ENCODE results near the gene COL24A1.

The COL24A1 gene

DNA sequence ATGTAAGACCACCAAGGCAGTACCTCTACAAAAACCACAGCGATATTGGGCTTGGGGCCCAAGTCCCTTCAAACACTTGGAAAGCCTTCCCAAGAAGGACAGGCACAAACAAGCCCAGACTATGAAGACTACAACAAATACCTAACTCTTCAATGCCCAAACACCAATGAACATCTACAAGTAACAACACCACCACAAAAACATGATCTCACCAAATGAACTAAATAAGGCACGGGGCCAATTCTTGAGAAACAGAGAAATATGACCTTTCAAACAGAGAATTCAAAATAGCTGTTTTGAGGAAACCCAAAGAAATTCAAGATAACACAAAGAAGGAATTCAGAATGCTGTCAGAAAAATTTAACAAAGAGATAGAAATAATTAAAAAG is 86.8 kb downstream of the COL24A1 start:
- no peak for DNase-seq

DNA sequence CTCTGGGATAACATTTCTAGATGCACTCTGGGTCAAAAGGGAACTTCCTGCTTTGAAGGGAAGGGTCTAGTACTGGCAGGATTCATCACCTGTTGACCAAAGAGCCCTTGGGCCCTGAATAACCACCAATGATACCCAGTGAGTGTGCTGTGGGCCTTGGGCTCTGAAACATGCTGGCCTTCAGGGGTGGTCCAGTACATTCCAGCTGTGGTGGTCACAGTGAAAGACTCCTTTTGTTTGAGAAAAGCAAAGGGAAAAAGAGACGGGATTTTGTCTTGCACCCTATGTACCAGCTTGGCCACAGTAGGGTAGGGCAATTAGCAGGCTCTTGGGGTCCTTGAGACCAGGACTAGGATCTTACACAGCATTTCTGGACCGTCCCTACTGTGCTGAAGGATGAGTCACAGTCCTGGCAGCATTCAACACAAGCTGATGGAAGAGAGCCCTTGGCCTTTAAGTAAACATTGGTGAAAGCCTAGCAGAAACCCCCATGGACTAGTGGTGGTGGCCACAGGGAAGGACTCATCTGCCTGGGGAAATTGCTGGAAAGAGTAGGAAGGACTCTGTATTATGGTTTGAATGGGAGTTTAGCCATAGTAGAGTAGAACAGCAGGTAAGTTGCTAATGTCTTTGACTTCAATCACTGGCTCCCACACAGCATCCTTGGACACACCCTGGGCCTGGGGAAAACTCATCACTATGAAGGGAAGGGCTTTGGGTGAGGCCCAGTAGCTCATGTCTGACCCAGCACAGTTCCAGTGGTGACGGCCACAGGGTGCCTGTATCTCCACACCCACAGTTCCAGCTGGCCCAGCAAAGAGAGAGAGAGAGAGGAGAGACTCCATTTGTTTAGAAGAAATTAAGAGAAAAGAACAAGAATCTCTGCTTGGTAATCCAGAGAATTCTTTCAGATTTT is 87.5 kb downstream of the COL24A1 start:
- no peak for DNase-seq

DNA sequence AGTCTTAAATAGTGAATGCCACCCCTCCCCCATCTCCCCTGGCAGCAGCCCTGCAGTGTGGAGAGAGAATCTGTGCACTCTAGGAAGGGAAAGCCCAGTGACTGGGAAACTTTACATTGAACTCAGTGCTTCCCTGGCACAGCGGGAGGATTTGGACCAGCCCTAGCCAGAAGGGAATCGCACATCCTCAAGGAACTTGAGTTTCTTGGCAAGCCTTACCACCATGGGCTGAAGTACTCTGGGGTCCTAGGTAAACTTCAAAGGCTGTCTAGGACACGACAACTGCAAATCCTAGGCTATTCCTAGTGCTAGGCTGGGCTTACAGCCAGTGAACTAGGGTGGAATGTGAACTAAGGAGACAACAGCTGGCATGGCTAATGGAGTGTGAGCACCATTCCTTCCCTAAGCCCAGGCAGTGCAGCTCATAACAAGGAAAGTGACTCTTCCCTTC is 88.3 kb downstream of the COL24A1 start:
- DNase-seq, result no peak

DNA sequence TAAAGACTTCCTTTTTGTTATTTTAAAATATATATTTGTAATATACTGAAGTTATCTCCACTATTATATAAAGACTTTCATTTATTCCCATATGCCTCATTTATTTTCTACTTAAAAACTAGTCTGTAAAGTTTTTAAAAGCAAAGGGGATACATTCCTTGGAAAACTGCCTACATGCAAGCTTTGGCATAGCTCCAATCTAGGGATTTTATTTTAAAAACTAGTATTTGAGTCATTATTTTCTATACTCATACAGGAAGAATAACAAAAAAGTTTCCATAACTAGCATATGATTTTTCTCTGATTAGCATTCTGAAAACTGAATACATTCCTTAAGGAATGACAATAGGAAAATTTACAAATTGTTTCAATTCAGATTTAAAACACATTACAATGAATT is 88.9 kb downstream of the COL24A1 start:
- DNase-seq, result no peak

DNA sequence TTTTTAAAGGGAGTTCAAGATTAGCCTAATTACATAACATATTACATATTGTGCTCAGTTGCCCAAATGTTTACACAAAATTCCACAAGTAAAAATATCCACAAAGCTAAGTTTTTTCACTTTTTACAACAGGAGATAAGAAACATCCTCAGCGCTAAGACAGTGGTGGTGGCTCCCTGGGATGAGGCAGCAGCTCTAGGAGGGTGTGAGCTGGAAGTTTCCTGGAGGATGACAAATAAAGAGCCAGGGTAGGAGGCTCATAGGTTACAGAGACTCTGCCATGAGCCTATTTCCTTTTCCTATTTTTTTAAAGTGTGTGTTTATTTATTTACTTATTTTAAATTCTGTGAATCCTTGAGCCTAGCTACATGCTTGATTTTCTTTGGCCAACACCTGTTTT is 91.7 kb downstream of the COL24A1 start:
- no peak for DNase-seq

DNA sequence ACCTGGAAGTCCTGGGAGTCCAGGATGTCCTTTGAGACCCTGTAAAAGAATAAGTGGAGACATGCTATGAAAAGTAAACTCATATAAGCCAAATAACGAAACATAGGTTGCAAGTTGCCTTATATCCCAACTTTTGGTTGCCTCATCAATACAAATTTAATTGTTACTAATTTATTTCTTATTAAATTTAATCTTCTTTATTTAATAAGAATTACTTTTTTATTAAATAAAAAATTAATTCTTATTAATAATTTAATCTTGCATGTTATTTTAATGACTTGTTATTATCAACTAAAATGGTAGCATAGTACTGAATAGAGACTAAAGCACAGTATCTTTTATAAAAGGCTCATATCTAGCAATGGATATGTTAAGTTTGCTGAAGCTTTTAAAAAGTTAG is 92.9 kb downstream of the COL24A1 start:
- no peak for DNase-seq

DNA sequence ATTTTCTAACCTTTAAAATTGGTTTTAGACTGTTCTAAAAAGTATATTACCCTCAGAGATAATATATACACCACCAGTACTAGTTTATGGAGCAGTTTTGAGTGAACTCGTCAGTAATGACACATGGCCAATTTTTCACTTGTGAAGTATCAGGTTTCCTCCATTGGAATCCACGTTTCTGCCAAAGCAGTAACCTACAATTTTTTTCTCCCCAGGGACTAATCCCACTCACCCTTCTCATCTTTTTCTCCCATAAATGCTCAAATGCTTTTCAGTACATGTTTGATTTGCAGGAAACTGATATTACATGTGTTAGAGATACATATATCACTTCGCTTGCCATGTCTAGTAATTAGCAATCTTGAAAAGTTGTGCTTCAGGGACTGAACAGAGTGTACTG is 94.1 kb downstream of the COL24A1 start:
- no peak for DNase-seq

DNA sequence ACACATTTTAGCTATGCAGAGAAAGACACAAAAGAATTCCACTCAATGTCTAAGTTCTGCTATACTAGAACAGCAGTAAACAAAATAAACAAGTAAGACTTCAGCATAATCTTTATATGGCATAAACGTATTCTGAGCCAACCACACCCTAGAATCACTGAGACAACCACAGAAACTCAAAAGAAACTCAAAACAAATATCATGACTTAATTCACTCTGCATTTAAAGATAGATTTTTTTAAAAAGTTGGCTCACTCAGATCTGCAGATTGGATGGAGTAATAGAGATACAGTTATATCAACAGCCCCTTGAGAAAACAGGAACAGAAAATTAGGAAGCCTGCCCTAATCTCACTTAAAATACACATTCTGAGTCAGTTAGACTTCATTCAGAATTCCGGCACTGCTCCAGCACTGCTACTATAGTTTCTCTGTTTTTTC is 95.0 kb downstream of the COL24A1 start:
- DNase-seq, result no peak

DNA sequence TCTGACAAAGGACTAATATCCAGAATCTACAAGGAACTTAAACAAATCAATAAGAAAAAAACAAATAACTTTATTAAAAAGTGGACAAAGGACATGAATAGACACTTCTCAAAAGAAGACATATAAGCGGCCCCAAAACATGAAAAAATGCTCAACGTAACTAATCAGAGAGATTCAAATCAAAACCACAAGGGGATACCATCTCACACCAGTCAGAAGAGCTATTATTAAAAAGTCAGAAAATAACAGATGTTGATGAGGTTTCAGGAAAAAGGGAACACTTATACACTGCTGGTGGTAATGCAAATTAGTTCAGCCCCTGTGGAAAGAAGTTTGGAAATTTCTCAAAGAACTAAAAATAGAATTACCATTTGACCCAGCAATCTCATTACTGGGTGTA is 102.2 kb downstream of the COL24A1 start:
- DNase-seq, result no peak

DNA sequence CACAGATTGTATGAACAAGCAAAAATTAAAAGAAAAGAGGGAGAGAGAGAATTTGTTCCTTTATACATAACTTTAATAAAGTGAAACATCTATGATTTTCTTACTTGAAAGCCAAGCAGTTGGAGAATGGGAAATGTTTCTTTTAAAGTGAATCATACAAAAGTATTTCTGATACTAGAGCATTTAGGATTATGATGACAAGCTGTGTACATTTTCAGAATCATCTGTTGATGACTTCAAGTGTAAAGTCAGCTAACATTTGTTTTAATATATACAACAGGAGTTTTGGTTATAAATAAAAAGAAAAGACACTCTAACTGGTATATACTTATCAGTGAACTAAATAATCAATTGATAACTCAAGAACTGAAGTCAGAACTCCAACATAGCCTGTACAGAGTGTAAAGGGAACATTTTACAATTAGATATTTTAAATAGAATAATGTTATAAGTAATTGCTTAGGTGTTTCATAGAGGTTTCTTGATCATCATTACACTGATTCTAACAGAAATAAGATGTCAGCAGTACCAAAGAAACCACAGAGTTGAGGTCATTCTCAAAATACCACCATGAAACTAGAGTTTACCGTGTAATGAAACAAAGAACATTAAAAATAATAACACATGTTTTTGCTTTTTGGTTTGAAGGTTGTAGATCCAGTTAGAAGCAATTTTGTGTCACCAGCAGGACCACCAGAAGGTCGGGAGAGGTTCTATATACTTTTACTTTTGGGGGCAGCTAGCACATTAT is 103.4 kb downstream of the COL24A1 start:
- DNase-seq, result no peak

DNA sequence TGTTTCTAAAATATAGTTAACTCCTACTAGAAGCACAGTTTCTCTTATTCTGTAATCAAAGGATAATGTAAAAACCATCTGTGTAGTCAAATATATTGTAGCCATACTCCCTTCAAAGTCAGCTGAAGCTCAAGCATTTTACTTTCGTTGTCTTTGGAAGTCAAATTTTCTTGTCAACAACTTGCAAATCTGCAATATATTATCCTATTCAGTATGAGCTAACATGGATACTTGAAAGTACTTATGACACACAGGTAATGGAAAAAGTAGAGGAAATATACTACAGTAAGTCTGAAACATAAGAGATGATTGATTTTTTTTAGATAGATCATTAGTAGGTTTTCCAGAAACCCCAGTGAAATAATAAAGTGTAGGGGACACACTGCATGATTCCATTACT is 121.5 kb downstream of the COL24A1 start:
- no peak for DNase-seq

DNA sequence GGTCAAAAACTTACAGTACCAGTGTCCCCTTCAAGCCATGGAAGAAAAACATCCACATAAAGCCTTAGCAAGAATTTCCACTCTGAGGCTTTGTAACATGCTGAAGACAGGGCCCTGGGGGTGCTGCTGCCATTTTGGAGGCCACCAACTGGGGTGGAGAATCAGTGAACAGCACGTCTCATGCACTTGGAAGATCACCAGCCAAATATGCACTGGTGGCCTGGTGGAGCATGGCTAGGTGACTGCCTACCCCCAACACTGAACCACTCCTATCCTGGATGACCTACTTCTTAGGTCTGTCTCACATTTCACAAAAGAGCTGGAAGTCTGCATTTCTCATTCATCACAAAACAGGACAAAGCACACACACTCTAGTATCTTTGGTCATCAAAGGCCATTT is 126.4 kb downstream of the COL24A1 start:
- DNase-seq, result no peak

DNA sequence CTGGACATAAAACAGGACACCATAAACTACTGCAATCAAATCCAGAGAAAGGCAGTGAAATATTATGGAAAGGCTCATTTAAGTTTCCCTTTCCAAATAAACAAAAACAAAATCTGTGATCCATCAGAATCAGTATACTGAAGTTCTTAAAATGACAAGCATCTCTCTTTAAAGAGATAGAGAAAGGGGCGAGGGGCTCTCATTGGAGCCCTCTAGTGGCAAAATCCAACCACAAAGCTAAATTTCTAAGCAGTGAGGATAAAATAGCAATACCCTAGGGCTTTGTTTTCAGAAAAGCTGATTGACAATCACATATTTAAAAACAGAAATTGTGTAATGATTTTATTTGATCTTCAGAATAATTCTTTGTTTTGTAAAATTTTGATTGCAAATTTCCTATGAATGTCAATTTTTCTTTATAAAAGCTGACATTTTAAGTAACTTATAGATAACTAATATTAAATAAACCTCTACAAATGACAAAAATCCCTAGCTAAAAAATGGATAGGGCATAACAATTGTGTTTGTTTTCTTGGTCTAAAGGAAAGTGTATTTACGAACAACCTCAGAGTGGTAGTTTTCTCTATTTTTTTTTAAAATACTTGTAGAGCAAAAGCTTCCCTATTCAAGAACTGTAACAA is 138.2 kb downstream of the COL24A1 start:
- DNase-seq, result no peak

DNA sequence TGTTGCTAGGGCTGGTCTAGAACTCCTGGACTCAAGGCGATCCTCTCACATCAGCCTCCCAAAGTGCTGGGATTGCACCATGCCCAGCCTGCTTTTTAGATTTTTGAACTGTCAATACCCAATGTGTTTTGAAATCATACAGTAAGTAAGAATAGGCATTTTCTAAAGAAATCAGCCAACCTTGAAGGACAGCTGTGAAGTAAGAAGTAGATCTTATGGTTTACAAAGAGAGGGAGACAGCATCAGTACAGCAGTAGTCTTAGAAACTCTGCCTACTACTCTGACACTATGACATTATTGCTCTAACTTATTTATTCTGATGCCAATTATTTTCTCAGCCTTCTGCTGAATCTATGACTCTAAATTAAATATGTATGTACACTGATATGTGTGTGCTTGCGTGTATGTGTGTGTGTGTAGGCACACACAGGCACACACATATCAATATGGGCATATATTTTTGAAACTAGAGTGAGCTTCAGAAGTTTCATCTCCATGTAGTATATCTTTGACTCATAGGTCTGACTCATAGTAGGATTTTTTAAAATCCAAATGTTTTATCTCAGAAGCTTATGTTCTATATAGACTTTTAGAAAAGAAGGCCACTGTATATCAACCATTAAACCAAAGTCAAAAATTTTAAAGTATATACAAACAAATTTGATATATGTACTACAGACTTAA is 140.4 kb downstream of the COL24A1 start:
- no peak for DNase-seq

DNA sequence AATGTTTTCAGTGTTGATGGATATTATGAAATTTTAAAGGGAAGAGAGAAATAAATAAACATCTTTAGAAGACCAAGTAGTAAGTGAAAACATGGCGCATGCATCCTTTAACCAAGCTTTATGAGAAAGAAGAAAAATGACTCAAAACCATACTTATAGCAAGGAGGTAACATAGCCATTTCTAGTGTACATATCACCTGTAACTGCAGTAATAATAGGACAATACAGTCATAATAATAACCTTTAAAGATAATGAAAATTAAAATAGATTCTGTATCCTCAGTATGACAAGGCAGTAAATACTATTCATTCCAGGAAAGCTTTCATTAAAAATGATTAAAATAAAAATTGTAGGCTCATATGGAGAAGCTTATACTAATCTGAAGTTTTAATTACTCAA is 141.2 kb downstream of the COL24A1 start:
- no peak for DNase-seq

DNA sequence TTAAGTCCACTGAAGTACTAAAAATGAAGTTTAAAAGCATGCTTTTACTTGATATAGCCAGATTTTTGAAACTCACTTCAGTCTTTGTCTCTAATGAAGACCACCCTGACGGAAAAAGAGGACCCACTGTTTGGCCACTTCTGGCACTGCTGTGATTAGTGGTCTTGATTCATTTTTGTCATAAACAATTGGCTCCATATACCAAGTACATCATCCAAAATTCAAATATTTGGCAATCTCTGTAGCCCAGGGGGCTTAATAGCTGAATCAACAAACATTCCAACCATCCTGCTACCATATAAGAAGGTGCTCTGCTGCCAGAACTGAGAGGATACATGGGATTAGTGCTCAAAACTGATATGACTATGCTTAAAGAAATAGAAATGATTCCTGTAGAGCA is 156.0 kb downstream of the COL24A1 start:
- DNase-seq, result no peak

DNA sequence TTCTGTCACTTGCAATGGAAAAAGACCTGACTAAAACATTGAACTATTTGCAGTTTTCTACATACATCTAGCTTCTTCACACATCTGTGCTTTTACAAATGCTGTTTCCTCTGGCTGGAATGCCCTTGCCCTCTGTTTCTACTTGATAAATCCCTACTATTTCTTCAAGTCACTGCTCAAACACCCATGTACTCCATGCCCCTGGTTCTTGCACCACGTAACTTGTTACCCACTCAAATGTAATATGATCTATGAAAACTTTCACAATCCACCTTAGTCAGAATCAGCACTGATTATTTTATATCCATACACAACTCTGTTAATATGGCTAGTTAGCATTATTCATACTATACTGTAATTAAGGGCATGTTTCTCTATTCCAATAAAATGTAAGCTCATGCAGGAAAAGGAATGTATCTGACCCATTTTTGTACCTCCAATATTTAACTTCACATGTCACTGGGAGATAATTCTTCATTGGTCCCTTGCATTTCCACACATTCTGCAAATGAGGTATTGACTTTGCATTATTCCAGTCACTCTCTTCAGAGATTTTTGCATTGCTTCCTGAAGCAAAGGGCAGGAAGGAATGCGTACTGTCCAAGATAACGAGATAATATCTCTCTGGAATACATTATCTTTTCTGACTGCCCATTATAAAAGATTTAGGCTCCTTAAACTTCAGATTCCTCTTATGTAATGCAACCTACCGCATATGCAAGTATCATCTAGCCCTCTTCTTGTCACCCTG is 158.3 kb downstream of the COL24A1 start:
- DNase-seq, result no peak

DNA sequence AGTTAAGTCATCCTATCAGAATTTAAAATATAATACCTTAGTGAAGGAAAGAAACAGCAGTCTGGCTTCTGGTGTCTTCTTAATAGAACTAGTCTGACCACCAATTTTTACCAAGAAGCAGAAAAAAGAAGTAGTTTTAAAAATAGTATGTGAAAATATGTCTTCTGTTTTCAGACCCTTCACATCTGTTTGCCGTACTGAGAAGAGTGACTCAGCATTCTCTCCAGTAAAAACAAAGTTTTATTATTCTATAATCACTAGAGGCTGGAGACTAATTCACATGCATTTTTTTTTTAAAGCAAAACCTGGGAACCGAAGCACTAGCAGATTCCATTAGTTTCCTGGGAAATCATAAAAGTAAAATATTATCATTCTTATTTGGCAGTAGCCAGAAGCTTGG is 163.8 kb downstream of the COL24A1 start:
- DNase-seq, result no peak

DNA sequence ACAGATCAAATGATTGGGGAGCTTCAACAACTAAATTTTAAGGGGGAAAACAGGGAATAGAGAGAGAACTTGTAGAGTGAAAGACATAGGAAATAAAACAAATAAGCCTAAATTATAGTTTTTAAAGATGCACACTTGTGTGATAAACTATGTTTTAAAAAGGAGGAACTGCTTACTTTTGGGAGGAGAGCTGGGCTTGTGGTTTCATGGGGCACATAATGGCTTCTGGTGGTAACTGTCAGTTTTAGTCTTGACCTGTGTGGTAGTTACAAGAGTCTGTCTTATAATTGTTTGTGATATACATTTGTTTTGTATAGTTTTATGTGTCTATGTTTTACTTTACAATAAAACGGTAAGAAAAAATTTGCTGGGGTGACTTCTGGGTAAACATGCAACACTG is 165.3 kb downstream of the COL24A1 start:
- DNase-seq, result no peak

DNA sequence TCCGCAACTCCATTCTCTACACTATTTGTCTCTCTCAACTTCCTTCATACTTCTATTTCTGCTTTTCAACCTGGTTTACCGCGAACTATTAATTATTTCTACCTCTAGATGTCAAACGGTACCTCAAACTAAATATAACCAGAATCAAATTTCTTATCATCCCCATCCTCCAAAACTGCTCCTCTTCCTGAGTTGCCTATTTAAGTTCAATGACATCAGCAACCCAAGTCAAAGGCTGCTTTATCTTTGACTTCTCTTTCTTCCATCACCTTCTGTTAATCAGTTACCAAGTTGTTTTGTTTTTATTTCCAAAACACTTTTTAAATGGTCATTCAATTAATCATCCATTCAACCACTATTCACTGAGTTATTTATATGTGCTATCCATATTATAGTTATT is 171.9 kb downstream of the COL24A1 start:
- DNase-seq, result no peak

DNA sequence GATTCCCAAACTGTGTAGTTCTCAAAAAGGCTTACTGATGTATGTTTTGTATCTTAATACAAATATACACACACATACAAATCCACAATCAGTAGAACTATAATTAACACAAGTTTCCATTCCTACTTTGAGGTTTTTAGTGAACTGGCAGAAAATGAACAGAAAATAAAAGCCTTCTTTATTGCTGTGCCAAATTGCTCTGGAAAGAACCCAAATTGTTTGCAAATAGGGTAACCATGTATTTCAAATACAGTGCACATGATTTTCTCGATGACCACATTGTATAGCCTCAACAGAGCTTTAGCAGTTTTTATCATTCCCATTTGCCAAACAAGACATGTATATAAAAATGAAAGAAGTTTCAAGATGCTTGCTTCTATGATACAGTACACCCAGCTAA is 173.3 kb downstream of the COL24A1 start:
- DNase-seq, result no peak

DNA sequence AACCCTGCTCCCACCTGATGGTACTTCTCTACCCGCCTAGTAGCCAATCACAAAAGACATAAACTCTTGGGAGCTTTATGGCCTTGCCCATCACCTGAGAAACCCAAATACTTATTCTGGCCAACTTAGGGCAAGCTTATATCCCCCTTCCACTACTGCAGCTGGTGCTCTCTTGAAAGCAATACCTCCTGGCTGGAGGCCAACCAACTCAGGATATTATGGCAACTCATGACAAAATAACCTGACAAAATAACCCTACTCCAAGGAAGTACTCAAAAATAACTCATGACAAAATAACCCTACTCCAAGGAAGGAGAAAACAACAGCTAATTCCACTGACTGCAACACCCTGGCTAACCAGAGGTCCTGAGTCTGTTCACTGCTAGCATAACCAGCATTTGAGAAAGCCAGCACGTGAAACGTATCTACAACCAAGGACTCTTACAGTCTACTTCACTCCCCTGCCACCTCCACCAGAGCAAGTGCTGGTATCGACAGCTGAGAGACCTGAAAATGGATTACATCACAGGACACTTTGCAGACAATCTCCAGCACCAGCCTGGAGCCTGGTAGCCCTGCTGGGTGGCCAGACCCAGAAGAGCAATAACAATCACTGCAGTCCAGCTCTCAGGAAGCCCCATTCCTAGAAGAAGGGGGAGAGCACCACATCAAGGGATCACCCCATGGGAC is 179.9 kb downstream of the COL24A1 start:
- no peak for DNase-seq

Measured in activated effector memory CD4-positive, alpha-beta T cell treated with anti-CD3 and anti-CD28 coated beads, Interleukin-2, amount 50 U/mL, for 16 hours (primary cell).